K562 (cell line): ENCODE measurements around the gene TMEM107. TPM values are rescaled to one million over a fixed set of nuclear protein-coding genes. Genes with fewer than 3 reads are reported as not detected.

Source experiments
- ARID1B ChIP-seq: fragments of 450-650 bp; IDR thresholded peaks from 2 replicates; pipeline ENCODE4 v1.6.1; 2016; ENCODE audit warnings: antibody characterized with exemption, mild to moderate bottlenecking, inconsistent platforms
- BMI1 ChIP-seq: fragments of 150-350 bp; IDR thresholded peaks from 2 replicates; pipeline ENCODE4 v1.6.1; 2014; ENCODE audit warnings: low read length
- CREM ChIP-seq: IDR thresholded peaks from 2 replicates; pipeline ENCODE4 v1.6.1; 2014; ENCODE audit warnings: antibody characterized with exemption, low read depth
- CSDE1 ChIP-seq, 2 experiments: fragments of 450-650 bp; IDR thresholded peaks; 2 replicates each; pipeline ENCODE4 v1.6.1; 2016; ENCODE audit warnings: mild to moderate bottlenecking in 1 of 2
- CTBP1 ChIP-seq: fragments of 450-650 bp; IDR thresholded peaks from 2 replicates; pipeline ENCODE4 v1.6.1; 2016; ENCODE audit warnings: borderline replicate concordance
- CXXC5 ChIP-seq: fragments of 250-450 bp; sonication (Bioruptor Pico); IDR thresholded peaks from 2 replicates; pipeline ENCODE4 v1.8.0; 2022; ENCODE audit warnings: inconsistent platforms, mild to moderate bottlenecking, moderate library complexity
- DNMT1 ChIP-seq: fragments of 450-650 bp; IDR thresholded peaks from 2 replicates; pipeline ENCODE4 v1.6.1; 2016; ENCODE audit warnings: antibody characterized with exemption, mild to moderate bottlenecking
- GABPB1 ChIP-seq: sonication (generic); formaldehyde crosslinking; IDR thresholded peaks from 2 replicates; pipeline ENCODE4 v1.8.0; 2022; ENCODE audit warnings: mild to moderate bottlenecking, missing genetic modification reagents
- KDM5B ChIP-seq: fragments of 200-600 bp; sonication (generic); IDR thresholded peaks from 2 replicates; pipeline ENCODE4 v1.6.1; 2012; ENCODE audit warnings: low read depth, mild to moderate bottlenecking, moderate library complexity, low read length, control low read depth, inconsistent platforms; ENCODE audit not compliant: insufficient replicate concordance
- KLF1 ChIP-seq: fragments of 450-650 bp; IDR thresholded peaks from 2 replicates; pipeline ENCODE4 v1.6.1; 2016; ENCODE audit warnings: missing genetic modification characterization, missing compliant biosample characterization
- KLF16 ChIP-seq: IDR thresholded peaks from 2 replicates; pipeline ENCODE4 v1.6.1; 2016; ENCODE audit warnings: antibody characterized with exemption
- MIER1 ChIP-seq: fragments of 450-650 bp; IDR thresholded peaks from 2 replicates; pipeline ENCODE4 v1.6.1; 2016; ENCODE audit warnings: antibody characterized with exemption, mild to moderate bottlenecking, low read depth
- PHF20 ChIP-seq: fragments of 450-650 bp; IDR thresholded peaks from 2 replicates; pipeline ENCODE4 v1.6.1; 2018; ENCODE audit not compliant: partially characterized antibody
- POLR2B ChIP-seq: fragments of 450-650 bp; IDR thresholded peaks from 2 replicates; pipeline ENCODE4 v1.6.1; 2018; ENCODE audit warnings: low read depth; ENCODE audit not compliant: partially characterized antibody
- POLR2G ChIP-seq: fragments of 200-400 bp; formaldehyde crosslinking; IDR thresholded peaks from 2 replicates; pipeline ENCODE4 v1.6.1; 2017; ENCODE audit warnings: low read depth, mild to moderate bottlenecking, antibody characterized with exemption, low read length, moderate library complexity
- PPARD ChIP-seq: fragments of 250-450 bp; sonication (Bioruptor Pico); IDR thresholded peaks from 2 replicates; pipeline ENCODE4 v1.8.0; 2022; ENCODE audit warnings: inconsistent platforms, mild to moderate bottlenecking, moderate library complexity
- RBFOX2 ChIP-seq: fragments of 200-400 bp; formaldehyde crosslinking; IDR thresholded peaks from 2 replicates; pipeline ENCODE4 v1.6.1; 2017; ENCODE audit warnings: low read depth, mild to moderate bottlenecking, low read length, moderate library complexity
- SMAD4 ChIP-seq: fragments of 250-450 bp; sonication (Bioruptor Pico); conservative IDR thresholded peaks from 2 replicates; pipeline ENCODE4 v1.8.0; 2021; ENCODE audit warnings: inconsistent platforms, mild to moderate bottlenecking, moderate library complexity
- SMARCC2 ChIP-seq: fragments of 450-650 bp; IDR thresholded peaks from 2 replicates; pipeline ENCODE4 v1.6.1; 2017; ENCODE audit warnings: antibody characterized with exemption, moderate library complexity, mild to moderate bottlenecking, low read depth
- SRSF9 ChIP-seq: fragments of 200-400 bp; formaldehyde crosslinking; IDR thresholded peaks from 2 replicates; pipeline ENCODE4 v1.6.1; 2017; ENCODE audit warnings: low read depth, low read length, borderline replicate concordance
- ZBTB1 ChIP-seq: sonication (generic); formaldehyde crosslinking; IDR thresholded peaks from 2 replicates; pipeline ENCODE4 v1.8.1; 2023; ENCODE audit warnings: missing genetic modification reagents, low read depth, mild to moderate bottlenecking, borderline replicate concordance
- ZFX ChIP-seq: sonication (generic); formaldehyde crosslinking; IDR thresholded peaks from 2 replicates; pipeline ENCODE4 v1.8.0; 2022; ENCODE audit warnings: mild to moderate bottlenecking, missing genetic modification reagents, moderate library complexity
- ZNF253 ChIP-seq: fragments of 250-450 bp; sonication (Bioruptor Pico); conservative IDR thresholded peaks from 2 replicates; pipeline ENCODE4 v1.6.1; 2021; ENCODE audit warnings: mild to moderate bottlenecking
- ZSCAN29 ChIP-seq: fragments of 450-650 bp; IDR thresholded peaks from 2 replicates; pipeline ENCODE4 v1.6.1; 2017
- polyA plus RNA-seq, 8 experiments: library from polyadenylated mRNA; depleted of rRNA in 4 of 8; stranded (reverse) in 5 of 8; unstranded in 3 of 8; fragments of >200 nt; fragmentation: Nextera tagmentation in 2 of 8; fragmentation: Illumina TruSeq in 1 of 8; extraction: Ambion mirVana in 2 of 8; extraction: Trizol in 1 of 8; gene quantifications; 2 replicates each; pipeline versions ENCODE4 v1.2.1 to v1.2.3, GENCODE V29; 2011 to 2014; ENCODE audit warnings: inconsistent platforms in 1 of 8, missing spikeins in 1 of 8
- total RNA-seq, 7 experiments: library from RNA; depleted of rRNA in 6 of 7; stranded (reverse); fragments of >200 nt in 6 of 7; fragmentation: Illumina TruSeq in 2 of 7; extraction: Trizol in 2 of 7; gene quantifications; 2 replicates each; pipeline versions ENCODE4 v1.2.1 to v1.2.3, GENCODE V29; 2011 to 2021; ENCODE audit warnings: low replicate concordance in 1 of 7
- TF ChIP-seq, protein P1 (sequence below): conservative IDR thresholded peaks from 2 replicates; pipeline ENCODE4 v1.6.1; 2011; ENCODE audit warnings: low read depth, mild to moderate bottlenecking, low read length; ENCODE audit not compliant: control insufficient read depth
- TF ChIP-seq, protein P2 (sequence below): fragments of 450-650 bp; IDR thresholded peaks from 2 replicates; pipeline ENCODE4 v1.6.1; 2016
- TF ChIP-seq, protein P3 (sequence below), 2 experiments: IDR thresholded peaks; 2 replicates each; pipeline ENCODE4 v1.6.1; 2011; ENCODE audit warnings: borderline replicate concordance in 1 of 2, control low read depth in 1 of 2, low read depth in 1 of 2, low read length in 1 of 2, mild to moderate bottlenecking in 1 of 2, mixed read lengths in 1 of 2, moderate library complexity in 1 of 2; ENCODE audit not compliant: insufficient read depth in 1 of 2, insufficient read length in 1 of 2, poor library complexity in 1 of 2, severe bottlenecking in 1 of 2; ENCODE audit errors: extremely low read depth in 1 of 2

TMEM107 gene
- total and polyA plus RNA-seq, 9 of the 15 experiments (the other 6 are each of a cell fraction or from before 2014, with no cell fraction given) = 7.1 to 26.2 (median 16.9) TPM

DNA sequence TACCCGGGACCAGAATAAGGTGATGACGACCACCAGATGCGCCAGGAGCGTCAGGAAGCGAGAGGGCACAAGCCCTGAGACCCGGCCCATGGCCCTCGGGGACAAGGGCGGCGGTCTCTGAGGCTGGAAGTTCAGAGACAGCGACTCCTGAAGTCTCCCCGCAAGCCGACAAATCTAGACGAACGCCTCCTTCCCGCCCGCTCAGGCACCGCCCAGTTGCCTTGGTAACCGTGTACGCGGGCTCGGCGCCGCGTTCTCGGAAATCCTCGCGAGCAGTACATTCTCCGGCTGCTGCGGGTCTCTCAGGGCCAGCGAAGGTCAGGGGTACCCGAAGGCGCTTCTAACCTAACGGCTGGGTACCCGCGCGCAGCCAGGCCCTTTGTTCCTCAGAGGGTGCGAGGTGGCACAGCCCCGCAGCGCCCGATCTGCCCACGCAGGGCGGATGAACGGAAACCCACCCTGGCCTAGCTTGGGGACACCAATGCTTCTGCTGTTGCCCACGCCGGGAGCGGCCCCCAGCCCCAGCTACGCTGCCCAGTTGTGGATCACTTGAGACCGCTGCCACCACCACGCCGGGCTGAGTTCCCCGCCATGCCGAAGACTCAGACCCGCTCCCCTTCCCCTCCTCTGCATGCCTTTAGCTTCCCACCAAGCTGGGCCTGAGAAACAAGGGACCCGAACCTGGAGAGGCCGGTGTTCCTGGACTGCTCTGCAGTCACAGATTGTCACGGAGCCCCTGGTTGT lies at the start of gene TMEM107 (continued):
- TF ChIP-seq ARID1B (0 out of 2 replicates have a peak, but pooled peaks have one; percentile 8), MIER1 (no peak), CSDE1 (IDR thresholded peaks at IDR 0.05) (peak in 1 of 2 experiments; percentile 85; a peak in 2 of 4 replicates), PHF20 (no peak), CXXC5 (peak; percentile 74), GABPB1 (CRISPR knock-in tag) (0 out of 2 replicates have a peak, but pooled peaks have one; percentile 33), CREM (peak; percentile 38; the same call in 1 of the 2 replicates), KDM5B (peak; percentile 74), RBFOX2 (peak; percentile 76), POLR2B (peak; percentile 32), SRSF9 (no peak), POLR2G (peak; percentile 82), ZSCAN29 (0 out of 2 replicates have a peak, but pooled peaks have one; percentile 61), DNMT1 (no peak), ZBTB1 (no peak), KLF1 (tag) (peak; percentile 82), CTBP1 (peak; percentile 41; the same call in 1 of the 2 replicates), SMAD4 (CRISPR knock-in tag) (no peak), ZFX (peak; percentile 44), ZNF253 (CRISPR knock-in tag) (no peak), SMARCC2 (no peak), PPARD (CRISPR knock-in tag) (no peak), KLF16 (no peak), BMI1 (peak; percentile 73)
- TF ChIP-seq, protein P1, sequence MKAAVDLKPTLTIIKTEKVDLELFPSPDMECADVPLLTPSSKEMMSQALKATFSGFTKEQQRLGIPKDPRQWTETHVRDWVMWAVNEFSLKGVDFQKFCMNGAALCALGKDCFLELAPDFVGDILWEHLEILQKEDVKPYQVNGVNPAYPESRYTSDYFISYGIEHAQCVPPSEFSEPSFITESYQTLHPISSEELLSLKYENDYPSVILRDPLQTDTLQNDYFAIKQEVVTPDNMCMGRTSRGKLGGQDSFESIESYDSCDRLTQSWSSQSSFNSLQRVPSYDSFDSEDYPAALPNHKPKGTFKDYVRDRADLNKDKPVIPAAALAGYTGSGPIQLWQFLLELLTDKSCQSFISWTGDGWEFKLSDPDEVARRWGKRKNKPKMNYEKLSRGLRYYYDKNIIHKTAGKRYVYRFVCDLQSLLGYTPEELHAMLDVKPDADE = 0 out of 2 replicates have a peak, but pooled peaks have one; percentile 29
- TF ChIP-seq, protein P2, sequence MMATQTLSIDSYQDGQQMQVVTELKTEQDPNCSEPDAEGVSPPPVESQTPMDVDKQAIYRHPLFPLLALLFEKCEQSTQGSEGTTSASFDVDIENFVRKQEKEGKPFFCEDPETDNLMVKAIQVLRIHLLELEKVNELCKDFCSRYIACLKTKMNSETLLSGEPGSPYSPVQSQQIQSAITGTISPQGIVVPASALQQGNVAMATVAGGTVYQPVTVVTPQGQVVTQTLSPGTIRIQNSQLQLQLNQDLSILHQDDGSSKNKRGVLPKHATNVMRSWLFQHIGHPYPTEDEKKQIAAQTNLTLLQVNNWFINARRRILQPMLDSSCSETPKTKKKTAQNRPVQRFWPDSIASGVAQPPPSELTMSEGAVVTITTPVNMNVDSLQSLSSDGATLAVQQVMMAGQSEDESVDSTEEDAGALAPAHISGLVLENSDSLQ = no peak
- TF ChIP-seq, protein P3, sequence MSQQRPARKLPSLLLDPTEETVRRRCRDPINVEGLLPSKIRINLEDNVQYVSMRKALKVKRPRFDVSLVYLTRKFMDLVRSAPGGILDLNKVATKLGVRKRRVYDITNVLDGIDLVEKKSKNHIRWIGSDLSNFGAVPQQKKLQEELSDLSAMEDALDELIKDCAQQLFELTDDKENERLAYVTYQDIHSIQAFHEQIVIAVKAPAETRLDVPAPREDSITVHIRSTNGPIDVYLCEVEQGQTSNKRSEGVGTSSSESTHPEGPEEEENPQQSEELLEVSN (IDR thresholded peaks at IDR 0.05; ENCODE audit: borderline replicate concordance in 1 of 2, extremely low read depth in 1 of 2, insufficient read depth in 1 of 2, insufficient read length in 1 of 2, low read depth in 1 of 2, low read length in 1 of 2, poor library complexity in 1 of 2, severe bottlenecking in 1 of 2) = peak; percentile 61 to 76
